22Rv1 (cell line): ENCODE results near the gene INPPL1.

Source experiments
- CTCF ChIP-seq: fragments of 450-650 bp; IDR thresholded peaks from 2 replicates; pipeline ENCODE4 v1.5.1; 2017; ENCODE audit warnings: mild to moderate bottlenecking
- ZFX ChIP-seq: fragments of 450-650 bp; IDR thresholded peaks from 2 replicates; pipeline ENCODE4 v1.6.1; 2017; ENCODE audit warnings: antibody characterized with exemption, borderline replicate concordance

- no peak for TF ChIP-seq CTCF
- no peak for TF ChIP-seq ZFX
These were observed 914 bp downstream of the INPPL1 start for GRCh38 chr11:72225411-72225951.
